Mononuclear cell (primary cell): Measurements from ENCODE around the gene DTNBP1. TPM values are rescaled to one million over a fixed set of nuclear protein-coding genes. Genes with fewer than 3 reads are reported as not detected.

Source experiments
- H3K27me3 ChIP-seq: 2 replicates; pipeline ENCODE4 v1.6.0; 2011; ENCODE audit warnings: low read length, control low read depth; ENCODE audit not compliant: insufficient read depth
- H3K4me1 ChIP-seq: 2 replicates; pipeline ENCODE4 v1.5.1; 2011; ENCODE audit warnings: mild to moderate bottlenecking, low read length, control low read depth; ENCODE audit not compliant: insufficient read depth
- H3K4me3 ChIP-seq: 2 replicates; pipeline ENCODE4 v1.5.1; 2011; ENCODE audit warnings: mild to moderate bottlenecking, low read length, moderate library complexity
- H3K9me3 ChIP-seq: 2 replicates; pipeline ENCODE4 v1.5.1; 2011; ENCODE audit warnings: low read depth, mild to moderate bottlenecking, control low read depth, low read length
- total RNA-seq: library from RNA; depleted of rRNA; stranded (reverse); fragments of >200 nt; gene quantifications from one replicate; pipeline ENCODE4 v1.2.3, GENCODE V29; 2012

The DTNBP1 gene
- total RNA-seq, 1 donor: 7.7 TPM

GRCh38 chr6:15595461-15596173 lies 67.2 kb downstream of the DTNBP1 start:
- Histone ChIP-seq H3K9me3 (no peaks in the 10 kb centered on the region), H3K4me1 (peaks cover 16% of the 10 kb centered on the region), H3K4me3 (no peak overlapping the region), H3K27me3 (no peaks in the 10 kb centered on the region)

- no peaks in the 10 kb centered on the region for H3K27me3 ChIP-seq
- H3K9me3 ChIP-seq: no peaks in the 10 kb centered on the region
- H3K4me1 ChIP-seq: peaks cover 16% of the 10 kb centered on the region
- no peak overlapping the region for H3K4me3 ChIP-seq
Observed at GRCh38 chr6:15594512-15595259, 68.1 kb downstream of the DTNBP1 start.

GRCh38 chr6:15593798-15594197 lies 69.0 kb downstream of the DTNBP1 start:
- peaks cover 16% of the 10 kb centered on the region for H3K4me1 ChIP-seq
- H3K9me3 ChIP-seq: no peaks in the 10 kb centered on the region
- no peak overlapping the region for H3K4me3 ChIP-seq
- H3K27me3 ChIP-seq: no peaks in the 10 kb centered on the region

- peaks cover 16% of the 10 kb centered on the region for H3K4me1 ChIP-seq
- H3K9me3 ChIP-seq: no peaks in the 10 kb centered on the region
- no peaks in the 10 kb centered on the region for H3K27me3 ChIP-seq
- no peak overlapping the region for H3K4me3 ChIP-seq
Observed at GRCh38 chr6:15592610-15593009, 70.2 kb downstream of the DTNBP1 start.

DNA sequence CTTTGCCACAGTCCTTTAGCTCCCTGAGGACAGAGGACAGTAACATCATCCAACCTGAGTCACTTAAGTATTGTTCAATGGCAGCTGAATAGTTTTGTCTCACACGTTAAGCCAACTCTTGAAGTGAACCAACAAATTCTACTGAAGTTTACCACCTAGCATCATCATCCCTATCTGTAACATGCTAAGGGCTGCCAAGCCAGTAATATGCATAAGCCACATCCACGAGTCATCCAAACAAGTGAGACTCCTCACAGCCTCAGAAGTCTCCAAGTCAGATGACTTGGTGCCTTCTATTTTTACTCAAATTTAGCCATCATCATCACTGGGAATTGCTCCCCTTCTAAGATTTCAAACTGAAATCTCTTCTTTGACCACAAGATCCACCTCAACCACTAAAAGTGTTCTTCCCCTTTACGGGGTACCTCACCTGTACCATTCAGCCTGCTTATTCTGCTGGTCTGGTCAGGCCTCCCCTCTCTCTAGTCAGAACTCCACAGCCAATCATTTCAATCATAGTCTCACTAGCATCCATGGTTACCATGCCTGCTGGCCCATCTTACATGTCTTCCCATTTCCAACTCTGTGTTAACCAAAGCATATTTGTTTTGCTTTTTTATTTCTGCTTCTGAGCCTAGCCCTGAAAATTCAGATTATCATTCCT lies 73.7 kb downstream of the DTNBP1 start:
- Histone ChIP-seq H3K9me3 (no peaks in the 10 kb centered on the region), H3K4me3 (no peak overlapping the region), H3K4me1 (no peaks in the 10 kb centered on the region), H3K27me3 (no peaks in the 10 kb centered on the region)

DNA sequence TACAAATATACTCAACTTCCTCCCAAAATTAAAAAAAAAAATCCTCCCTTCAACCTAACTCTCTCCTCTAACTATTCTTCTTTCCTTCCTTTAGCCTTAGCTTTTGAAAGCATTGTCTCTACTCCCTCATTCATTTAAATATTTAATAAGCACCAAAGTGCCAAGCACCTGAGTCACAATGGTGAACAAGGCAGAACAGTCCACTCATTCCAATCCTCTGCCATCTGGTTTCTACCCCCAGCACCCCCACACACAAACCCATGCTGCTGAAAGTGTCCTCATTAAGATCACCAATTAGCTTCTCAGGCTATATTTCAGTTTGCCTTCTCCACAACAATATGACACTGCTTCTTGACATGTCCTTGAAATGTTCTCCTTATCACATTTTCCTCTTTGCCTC lies 76.3 kb downstream of the DTNBP1 start:
- H3K9me3 ChIP-seq: no peaks in the 10 kb centered on the region
- no peaks in the 10 kb centered on the region for H3K4me1 ChIP-seq
- no peaks in the 10 kb centered on the region for H3K27me3 ChIP-seq
- no peak overlapping the region for H3K4me3 ChIP-seq

DNA sequence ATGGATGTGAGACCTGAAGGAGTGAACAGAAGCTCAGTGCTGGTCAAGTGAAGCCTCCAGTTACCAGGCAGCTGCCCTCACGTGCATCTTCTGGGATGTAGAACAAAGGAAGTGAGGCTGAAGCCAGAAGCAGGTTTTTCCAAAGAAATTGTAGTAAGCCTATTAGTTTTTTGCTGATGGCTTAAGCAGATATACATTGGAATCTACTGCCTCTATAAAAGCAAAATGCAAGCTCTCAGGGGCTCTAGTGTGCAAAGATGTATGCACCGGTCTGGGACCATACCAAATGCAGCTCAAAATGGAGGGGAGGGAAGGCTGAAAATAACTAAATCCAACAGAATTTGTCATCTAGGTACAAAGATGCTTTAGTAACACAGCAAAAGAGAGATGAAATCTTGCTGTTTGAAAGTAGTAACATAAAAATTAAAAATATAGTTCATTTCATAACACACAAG lies 77.0 kb downstream of the DTNBP1 start:
- no peak overlapping the region for H3K4me3 ChIP-seq
- peaks cover 3% of the 10 kb centered on the region for H3K4me1 ChIP-seq
- no peaks in the 10 kb centered on the region for H3K9me3 ChIP-seq
- H3K27me3 ChIP-seq: no peaks in the 10 kb centered on the region

DNA sequence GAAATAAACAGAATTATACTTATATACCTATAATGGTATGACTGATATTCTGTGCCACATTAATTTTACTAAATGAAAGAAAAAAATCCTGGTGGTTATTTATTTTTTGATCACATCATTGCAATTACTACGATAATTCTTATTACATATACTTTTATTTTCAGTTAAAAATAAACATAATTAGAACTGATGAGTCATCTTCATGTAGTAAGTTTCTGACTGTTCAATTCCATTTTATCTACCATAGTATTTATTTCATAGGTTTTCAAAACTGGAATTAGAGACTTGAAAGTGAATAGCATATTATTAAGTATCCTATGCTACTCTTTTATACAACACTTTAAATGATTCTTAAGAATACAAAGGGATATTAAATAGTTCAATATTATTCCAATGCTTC lies 80.3 kb downstream of the DTNBP1 start:
- H3K4me1 ChIP-seq: peaks cover 5% of the 10 kb centered on the region

GRCh38 chr6:15581751-15582150 lies 81.1 kb downstream of the DTNBP1 start:
- no peaks in the 10 kb centered on the region for H3K9me3 ChIP-seq
- no peak overlapping the region for H3K4me3 ChIP-seq
- no peaks in the 10 kb centered on the region for H3K27me3 ChIP-seq
- H3K4me1 ChIP-seq: peaks cover 5% of the 10 kb centered on the region

More for the DNA sequence above, 80.3 kb downstream of the DTNBP1 start:
- Histone ChIP-seq H3K9me3 (no peaks in the 10 kb centered on the region), H3K4me3 (no peak overlapping the region), H3K27me3 (no peaks in the 10 kb centered on the region)

DNA sequence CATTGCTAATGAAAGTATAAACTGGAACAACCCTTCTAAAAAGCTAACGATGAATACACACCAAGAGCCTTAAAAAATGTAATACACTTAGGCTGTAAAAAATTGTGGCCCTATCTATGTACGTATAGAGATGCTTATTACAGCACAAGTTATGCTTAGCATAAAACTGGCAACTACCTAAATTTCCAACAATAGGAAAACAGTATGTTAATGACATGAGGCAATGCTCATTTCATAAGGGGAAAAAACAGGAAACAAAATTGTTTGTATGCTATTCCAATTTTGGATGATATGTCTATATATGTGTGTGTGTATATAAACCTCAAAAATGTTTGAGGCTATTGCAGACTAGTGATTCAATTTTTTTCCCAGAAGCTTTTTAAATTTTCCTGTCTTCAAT lies 82.5 kb downstream of the DTNBP1 start:
- Histone ChIP-seq H3K4me3 (no peak overlapping the region), H3K9me3 (no peaks in the 10 kb centered on the region), H3K4me1 (peaks cover 8% of the 10 kb centered on the region), H3K27me3 (no peaks in the 10 kb centered on the region)

DNA sequence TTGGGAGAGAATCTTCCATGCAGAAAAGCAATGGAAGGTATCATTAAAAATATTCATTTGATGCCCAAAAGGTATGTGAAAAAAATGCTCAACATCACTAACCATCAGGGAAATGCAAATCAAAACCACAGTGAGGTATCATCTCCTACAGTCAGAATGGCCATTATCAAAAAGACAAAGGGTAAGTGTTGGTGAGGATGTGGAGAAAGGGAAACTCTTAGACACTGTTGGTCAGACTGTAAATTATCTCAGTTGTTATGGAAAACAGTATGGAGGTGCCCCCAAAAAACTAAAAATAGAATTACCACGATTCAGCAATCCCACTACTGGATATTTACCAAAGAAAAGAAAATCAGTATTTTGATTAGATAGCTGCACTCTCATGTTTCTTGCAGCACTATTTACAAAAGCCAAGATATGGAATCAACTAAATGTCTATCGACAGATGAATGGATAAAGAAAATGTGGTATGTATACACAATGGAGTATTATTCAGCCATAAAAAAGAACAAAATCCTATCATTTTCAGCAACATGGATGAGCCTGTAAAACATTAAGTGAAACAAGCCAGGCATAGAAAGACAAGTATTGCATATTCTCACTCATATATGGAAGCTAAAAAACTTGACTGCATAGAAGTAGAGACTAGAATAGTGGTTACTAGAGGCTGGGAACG lies 84.0 kb downstream of the DTNBP1 start:
- Histone ChIP-seq H3K27me3 (no peaks in the 10 kb centered on the region), H3K4me3 (no peak overlapping the region), H3K4me1 (peaks cover 8% of the 10 kb centered on the region), H3K9me3 (no peaks in the 10 kb centered on the region)

DNA sequence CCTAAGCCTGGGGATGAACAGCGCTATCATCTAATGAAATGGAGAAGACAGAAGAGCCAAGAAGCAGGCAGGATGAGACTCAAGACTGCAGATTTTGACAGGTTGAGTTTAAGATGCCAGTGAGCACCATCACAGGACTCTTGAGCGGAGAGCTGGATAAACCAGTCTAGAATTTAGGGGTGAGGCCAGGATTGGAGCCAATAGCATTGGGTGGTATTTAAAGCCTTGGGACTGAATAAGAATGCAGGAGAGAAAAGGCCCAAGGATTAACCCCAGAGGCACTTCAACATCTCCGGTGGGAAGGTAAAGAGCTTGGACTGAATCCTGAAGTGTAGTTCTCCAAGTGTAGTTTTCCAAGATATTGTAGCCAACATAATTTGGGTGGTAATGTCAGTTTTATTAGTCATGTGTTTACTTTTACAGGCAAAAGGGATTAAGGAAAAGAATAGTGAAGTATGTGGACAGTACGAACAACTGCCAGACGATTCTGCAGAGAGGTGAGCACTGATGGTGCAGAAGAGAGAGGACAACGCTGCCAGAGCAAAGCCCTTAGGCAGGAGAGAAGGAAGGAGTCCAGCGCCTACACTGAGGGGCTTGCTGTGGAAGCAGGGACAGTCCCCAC lies 85.2 kb downstream of the DTNBP1 start:
- no peaks in the 10 kb centered on the region for H3K9me3 ChIP-seq
- H3K4me3 ChIP-seq: no peak overlapping the region
- H3K4me1 ChIP-seq: peaks cover 8% of the 10 kb centered on the region
- H3K27me3 ChIP-seq: no peaks in the 10 kb centered on the region

GRCh38 chr6:15577106-15577505 lies 85.7 kb downstream of the DTNBP1 start:
- Histone ChIP-seq H3K27me3 (no peaks in the 10 kb centered on the region), H3K4me1 (peaks cover 8% of the 10 kb centered on the region), H3K9me3 (no peaks in the 10 kb centered on the region), H3K4me3 (no peak overlapping the region)

GRCh38 chr6:15575357-15576033 lies 87.3 kb downstream of the DTNBP1 start:
- Histone ChIP-seq H3K27me3 (no peaks in the 10 kb centered on the region), H3K9me3 (no peaks in the 10 kb centered on the region), H3K4me3 (no peak overlapping the region), H3K4me1 (peaks cover 3% of the 10 kb centered on the region)
